Measurements from ENCODE around the gene TBC1D22A.

DNA sequence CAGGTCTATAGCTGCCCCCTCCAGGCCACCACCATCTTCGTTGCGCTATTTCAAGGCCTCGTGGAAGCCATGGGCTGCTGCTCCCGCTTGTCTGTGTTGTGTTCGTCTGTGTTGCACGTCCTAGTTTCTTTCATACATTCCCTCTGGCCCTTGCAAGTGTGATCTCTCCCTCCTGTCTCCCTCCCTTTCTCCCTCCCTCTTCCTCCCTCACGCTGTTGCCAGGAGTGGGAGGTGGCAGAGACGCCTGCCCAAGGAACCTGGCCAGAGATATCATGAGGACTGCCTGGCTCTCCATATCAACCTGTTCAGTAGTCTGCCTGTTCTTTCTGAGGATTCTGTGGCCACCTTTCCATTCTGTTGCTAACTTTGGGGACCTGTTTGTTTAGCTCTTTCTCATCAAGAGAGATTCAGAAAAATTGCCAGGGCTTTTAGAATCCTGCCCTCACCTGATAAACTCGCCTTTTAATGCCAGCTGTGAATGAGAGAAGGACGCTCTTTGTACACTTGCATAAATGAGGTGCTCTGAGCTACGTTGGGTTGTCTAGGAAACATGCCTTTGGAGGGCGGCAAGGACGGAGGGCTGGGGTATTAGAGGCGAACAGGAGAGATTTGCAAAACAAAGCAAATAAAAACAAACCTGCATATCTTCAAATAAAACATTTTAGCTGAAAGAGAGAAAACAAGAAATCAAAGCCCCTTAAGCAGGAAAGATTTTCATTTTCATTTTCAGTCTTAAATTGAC is 185.2 kb downstream of the TBC1D22A start:
- TF ChIP-seq CTCF (IDR thresholded peaks at IDR 0.05) (no peak), EZH2 (IDR thresholded peaks at IDR 0.05) (no peak), EZH2phosphoT487 (IDR thresholded peaks at IDR 0.05) (no peak)

All from neural progenitor cell (in vitro differentiated cells).